IPS-18a (cell line): ENCODE data around the gene CYYR1.

Experiments
- H3K27ac ChIP-seq: one replicate; pipeline ENCODE4 v1.5.1; 2013; ENCODE audit warnings: low read length
- H3K27me3 ChIP-seq: one replicate; pipeline ENCODE4 v1.6.1; 2013; ENCODE audit warnings: mild to moderate bottlenecking, low read length; ENCODE audit not compliant: control insufficient read depth, insufficient read depth
- H3K36me3 ChIP-seq: one replicate; pipeline ENCODE4 v1.6.1; 2013; ENCODE audit warnings: low read depth, low read length; ENCODE audit not compliant: control insufficient read depth
- H3K4me1 ChIP-seq: one replicate; pipeline ENCODE4 v1.6.1; 2013; ENCODE audit warnings: low read depth, low read length; ENCODE audit not compliant: control insufficient read depth
- H3K4me3 ChIP-seq: one replicate; pipeline ENCODE4 v1.5.1; 2013; ENCODE audit warnings: low read length
- H3K9ac ChIP-seq: one replicate; pipeline ENCODE4 v1.6.1; 2013; ENCODE audit warnings: mild to moderate bottlenecking, low read length, moderate library complexity
- H3K9me3 ChIP-seq: one replicate; pipeline ENCODE4 v1.6.1; 2013; ENCODE audit warnings: low read depth, low read length; ENCODE audit not compliant: control insufficient read depth

CYYR1 gene

GRCh38 chr21:26550326-26550725 is 22.8 kb downstream of the CYYR1 start:
- Histone ChIP-seq H3K4me1 (no peaks in the 10 kb centered on the region), H3K27ac (no peak overlapping the region), H3K4me3 (no peak overlapping the region), H3K9ac (no peak overlapping the region), H3K9me3 (no peaks in the 10 kb centered on the region), H3K27me3 (no peaks in the 10 kb centered on the region), H3K36me3 (no peaks in the 10 kb centered on the region)

- H3K4me1 ChIP-seq: no peaks in the 10 kb centered on the region
- H3K27ac ChIP-seq: no peak overlapping the region
- H3K36me3 ChIP-seq: peaks cover 2% of the 10 kb centered on the region
- H3K9me3 ChIP-seq: no peaks in the 10 kb centered on the region
- H3K9ac ChIP-seq: no peak overlapping the region
- H3K4me3 ChIP-seq: no peak overlapping the region
- no peaks in the 10 kb centered on the region for H3K27me3 ChIP-seq
These were observed 26.5 kb downstream of the CYYR1 start for GRCh38 chr21:26546446-26547097.

GRCh38 chr21:26544201-26544775 is 28.8 kb downstream of the CYYR1 start:
- Histone ChIP-seq H3K9me3 (no peaks in the 10 kb centered on the region), H3K27ac (no peak overlapping the region), H3K27me3 (no peaks in the 10 kb centered on the region), H3K36me3 (peaks cover 2% of the 10 kb centered on the region), H3K4me3 (no peak overlapping the region), H3K9ac (no peak overlapping the region), H3K4me1 (peaks cover 8% of the 10 kb centered on the region)

GRCh38 chr21:26540651-26541050 is 32.4 kb downstream of the CYYR1 start:
- H3K4me3 ChIP-seq: no peak overlapping the region
- H3K9ac ChIP-seq: no peak overlapping the region
- H3K4me1 ChIP-seq: peaks cover 8% of the 10 kb centered on the region
- peaks cover 2% of the 10 kb centered on the region for H3K36me3 ChIP-seq
- no peak overlapping the region for H3K27ac ChIP-seq
- H3K27me3 ChIP-seq: no peaks in the 10 kb centered on the region
- H3K9me3 ChIP-seq: no peaks in the 10 kb centered on the region

- Histone ChIP-seq H3K4me1 (peaks cover 8% of the 10 kb centered on the region), H3K4me3 (no peak overlapping the region), H3K36me3 (no peaks in the 10 kb centered on the region), H3K9ac (no peak overlapping the region), H3K27ac (no peak overlapping the region), H3K27me3 (no peaks in the 10 kb centered on the region), H3K9me3 (no peaks in the 10 kb centered on the region)
These were observed 33.5 kb downstream of the CYYR1 start for GRCh38 chr21:26539566-26539965.

GRCh38 chr21:26534517-26534916 is 38.6 kb downstream of the CYYR1 start:
- Histone ChIP-seq H3K4me3 (no peak overlapping the region), H3K9ac (no peak overlapping the region), H3K4me1 (peaks cover 7% of the 10 kb centered on the region), H3K27ac (no peak overlapping the region), H3K27me3 (no peaks in the 10 kb centered on the region), H3K9me3 (no peaks in the 10 kb centered on the region), H3K36me3 (no peaks in the 10 kb centered on the region)

- H3K27ac ChIP-seq: no peak overlapping the region
- H3K4me3 ChIP-seq: no peak overlapping the region
- peaks cover 6% of the 10 kb centered on the region for H3K4me1 ChIP-seq
- no peak overlapping the region for H3K9ac ChIP-seq
- no peaks in the 10 kb centered on the region for H3K36me3 ChIP-seq
- H3K9me3 ChIP-seq: no peaks in the 10 kb centered on the region
- H3K27me3 ChIP-seq: no peaks in the 10 kb centered on the region
These were observed 40.9 kb downstream of the CYYR1 start for GRCh38 chr21:26532208-26532607.

- H3K36me3 ChIP-seq: no peaks in the 10 kb centered on the region
- H3K27me3 ChIP-seq: no peaks in the 10 kb centered on the region
- no peak overlapping the region for H3K27ac ChIP-seq
- H3K4me1 ChIP-seq: peaks cover 6% of the 10 kb centered on the region
- no peaks in the 10 kb centered on the region for H3K9me3 ChIP-seq
- H3K4me3 ChIP-seq: no peak overlapping the region
- H3K9ac ChIP-seq: no peak overlapping the region
These were observed 43.6 kb downstream of the CYYR1 start for GRCh38 chr21:26529526-26529925.

GRCh38 chr21:26528882-26529281 is 44.2 kb downstream of the CYYR1 start:
- peaks cover 6% of the 10 kb centered on the region for H3K4me1 ChIP-seq

GRCh38 chr21:26522704-26523103 is 50.4 kb downstream of the CYYR1 start:
- Histone ChIP-seq H3K4me1 (no peaks in the 10 kb centered on the region), H3K9me3 (no peaks in the 10 kb centered on the region), H3K4me3 (no peak overlapping the region), H3K27me3 (no peaks in the 10 kb centered on the region), H3K36me3 (no peaks in the 10 kb centered on the region), H3K27ac (no peak overlapping the region), H3K9ac (no peak overlapping the region)

More at GRCh38 chr21:26528882-26529281, 44.2 kb downstream of the CYYR1 start:
- H3K9ac ChIP-seq: no peak overlapping the region
- H3K4me3 ChIP-seq: no peak overlapping the region
- H3K9me3 ChIP-seq: no peaks in the 10 kb centered on the region
- no peak overlapping the region for H3K27ac ChIP-seq
- no peaks in the 10 kb centered on the region for H3K27me3 ChIP-seq
- no peaks in the 10 kb centered on the region for H3K36me3 ChIP-seq

GRCh38 chr21:26519142-26519541 is 53.9 kb downstream of the CYYR1 start:
- no peak overlapping the region for H3K27ac ChIP-seq

GRCh38 chr21:26515257-26515656 is 57.8 kb downstream of the CYYR1 start:
- Histone ChIP-seq H3K9ac (no peak overlapping the region), H3K27me3 (no peaks in the 10 kb centered on the region), H3K4me1 (peaks cover 13% of the 10 kb centered on the region), H3K36me3 (no peaks in the 10 kb centered on the region), H3K4me3 (no peak overlapping the region), H3K27ac (no peak overlapping the region), H3K9me3 (no peaks in the 10 kb centered on the region)

More at GRCh38 chr21:26519142-26519541, 53.9 kb downstream of the CYYR1 start:
- no peaks in the 10 kb centered on the region for H3K36me3 ChIP-seq
- no peak overlapping the region for H3K4me3 ChIP-seq
- no peaks in the 10 kb centered on the region for H3K27me3 ChIP-seq
- no peak overlapping the region for H3K9ac ChIP-seq
- no peaks in the 10 kb centered on the region for H3K4me1 ChIP-seq
- H3K9me3 ChIP-seq: no peaks in the 10 kb centered on the region
